Cardiac fibroblast (primary cell): ENCODE measurements around the gene ZMYND10.
A peak's percentile ranks its signal among the peaks of the same experiment; 100 is the strongest.

Experiments used
- DNase-seq, 2 donors: peaks; one replicate each; pipeline versions ENCODE4 v3.0.0 to v3.0.0-alpha.2; 2010; ENCODE audit warnings: low read depth in 2 of 2
- H3K4me3 ChIP-seq, 2 donors: replicated peaks in 1 of 2; 1 replicate in 1 of 2; 2 replicates in 1 of 2; pipeline ENCODE4 v1.5.1; 2011; ENCODE audit warnings: low read depth in 2 of 2, low read length in 2 of 2, mild to moderate bottlenecking in 2 of 2, moderate library complexity in 1 of 2
- TF ChIP-seq, protein P1 (sequence below): IDR thresholded peaks from one replicate; pipeline ENCODE4 v1.5.1; 2011; ENCODE audit warnings: low read depth, mild to moderate bottlenecking, low read length, inconsistent platforms

ZMYND10 gene

GRCh38 chr3:50371133-50371685 is 25.7 kb upstream of the ZMYND10 start:
- TF ChIP-seq, protein P1, sequence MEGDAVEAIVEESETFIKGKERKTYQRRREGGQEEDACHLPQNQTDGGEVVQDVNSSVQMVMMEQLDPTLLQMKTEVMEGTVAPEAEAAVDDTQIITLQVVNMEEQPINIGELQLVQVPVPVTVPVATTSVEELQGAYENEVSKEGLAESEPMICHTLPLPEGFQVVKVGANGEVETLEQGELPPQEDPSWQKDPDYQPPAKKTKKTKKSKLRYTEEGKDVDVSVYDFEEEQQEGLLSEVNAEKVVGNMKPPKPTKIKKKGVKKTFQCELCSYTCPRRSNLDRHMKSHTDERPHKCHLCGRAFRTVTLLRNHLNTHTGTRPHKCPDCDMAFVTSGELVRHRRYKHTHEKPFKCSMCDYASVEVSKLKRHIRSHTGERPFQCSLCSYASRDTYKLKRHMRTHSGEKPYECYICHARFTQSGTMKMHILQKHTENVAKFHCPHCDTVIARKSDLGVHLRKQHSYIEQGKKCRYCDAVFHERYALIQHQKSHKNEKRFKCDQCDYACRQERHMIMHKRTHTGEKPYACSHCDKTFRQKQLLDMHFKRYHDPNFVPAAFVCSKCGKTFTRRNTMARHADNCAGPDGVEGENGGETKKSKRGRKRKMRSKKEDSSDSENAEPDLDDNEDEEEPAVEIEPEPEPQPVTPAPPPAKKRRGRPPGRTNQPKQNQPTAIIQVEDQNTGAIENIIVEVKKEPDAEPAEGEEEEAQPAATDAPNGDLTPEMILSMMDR, result no peak
- DNase-seq, result peak in 1 of 2 donors; percentile 29
- no peak overlapping the region for H3K4me3 ChIP-seq

- no peak overlapping the region for H3K4me3 ChIP-seq
- peak in 1 of 2 donors; percentile 58 for DNase-seq
- TF ChIP-seq, protein P1, result no peak
Observed at GRCh38 chr3:50370594-50370993, 25.1 kb upstream of the ZMYND10 start.

GRCh38 chr3:50369012-50369670 is 23.6 kb upstream of the ZMYND10 start:
- TF ChIP-seq, protein P1, result no peak
- no peak for DNase-seq
- no peak overlapping the region for H3K4me3 ChIP-seq

- TF ChIP-seq, protein P1, result no peak
- H3K4me3 ChIP-seq, result no peak overlapping the region
- no peak for DNase-seq
Observed at GRCh38 chr3:50365842-50366220, 20.3 kb upstream of the ZMYND10 start.

GRCh38 chr3:50365080-50365841 is 19.7 kb upstream of the ZMYND10 start:
- DNase-seq, result peak; percentile 65 to 73
- H3K4me3 ChIP-seq, result peak overlapping the region; percentile 47 to 50
- TF ChIP-seq, protein P1, result no peak

- DNase-seq, result no peak
- H3K4me3 ChIP-seq, result peak overlapping the region; percentile 47 to 50
- TF ChIP-seq, protein P1, result no peak
Observed at GRCh38 chr3:50364573-50365079, 19.1 kb upstream of the ZMYND10 start.
